Activated T-cell treated with anti-CD3 and anti-CD28 coated beads, Interleukin-2, amount 50 U/mL, for 4 hours (primary cell): Measurements from ENCODE around the gene RTN4RL1. TPM values are rescaled to one million over a fixed set of nuclear protein-coding genes. Genes with fewer than 3 reads are reported as not detected.

Source experiments
- ATAC-seq, 2 donors: fragments of 200-7000 bp; cut with Tn5 transposase; one replicate each; pipeline ENCODE4 v1.10.0; 2021
- DNase-seq: peaks from one replicate; pipeline ENCODE4 v3.0.0-alpha.2; 2020
- H3K27me3 Mint-ChIP-seq: one replicate; pipeline ENCODE4 v1.8.0; 2021; ENCODE audit warnings: low read depth, mixed read lengths
- H3K36me3 Mint-ChIP-seq: one replicate; pipeline ENCODE4 v1.8.0; 2022; ENCODE audit warnings: mixed read lengths; ENCODE audit not compliant: insufficient read depth
- H3K4me1 Mint-ChIP-seq: one replicate; pipeline ENCODE4 v1.8.0; 2021; ENCODE audit warnings: low read depth, mixed read lengths
- H3K4me3 Mint-ChIP-seq: one replicate; pipeline ENCODE4 v1.8.0; 2021; ENCODE audit warnings: mild to moderate bottlenecking, moderate library complexity, mixed read lengths
- H3K9me3 Mint-ChIP-seq: one replicate; pipeline ENCODE4 v1.8.0; 2021; ENCODE audit warnings: mixed read lengths
- total RNA-seq, 3 donors: library from RNA; stranded (reverse); gene quantifications; one replicate each; pipeline ENCODE4 v1.2.1, GENCODE V29; 2021

RTN4RL1 gene
- total RNA-seq, 3 donors from 2014 or later: 1.0 to 2.5 (median 2.0) TPM

DNA sequence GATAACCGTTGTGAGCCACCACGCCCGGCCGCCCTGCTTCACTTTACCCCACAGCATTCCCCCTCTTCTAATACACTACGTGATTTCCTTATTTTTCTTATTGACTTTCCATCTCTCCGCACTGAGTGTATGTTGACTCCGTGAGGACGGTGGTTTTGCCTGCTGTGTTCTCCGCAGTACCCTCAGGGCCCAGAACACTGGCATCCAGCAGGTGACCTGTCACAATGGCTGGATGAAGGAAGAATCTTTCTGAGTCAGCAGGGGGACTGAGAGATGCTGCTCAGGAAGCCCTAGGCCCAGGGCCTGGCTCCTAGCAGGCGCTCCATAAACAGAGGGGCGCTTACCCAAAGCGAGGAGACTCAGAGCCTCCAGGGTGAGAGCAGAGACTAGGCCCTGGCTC lies 79.5 kb downstream of the RTN4RL1 start:
- ATAC-seq: no peak
- Mint-ChIP-seq H3K9me3 (no peaks in the 10 kb centered on the region), H3K4me3 (no peak overlapping the region)

DNA sequence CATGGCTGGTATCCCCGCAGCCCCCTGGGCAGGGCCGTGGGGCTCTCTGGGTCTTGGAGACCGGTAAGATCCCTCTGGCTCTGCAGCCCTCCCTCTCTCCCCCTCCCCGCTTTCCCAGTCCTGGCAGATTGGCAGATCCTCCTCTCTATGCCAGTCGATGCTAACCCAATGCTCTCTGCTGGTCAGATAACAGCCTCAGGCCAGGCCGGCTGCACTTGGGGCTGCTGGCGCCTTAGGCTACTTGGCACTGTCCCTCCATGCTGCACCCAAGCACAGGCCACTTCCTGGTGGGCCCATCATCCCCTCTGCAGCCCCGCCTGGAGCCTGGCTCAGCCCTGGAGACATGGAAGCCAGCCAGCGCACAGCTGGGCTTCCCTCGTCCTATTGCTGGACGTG lies 81.7 kb downstream of the RTN4RL1 start:
- H3K9me3 Mint-ChIP-seq: no peaks in the 10 kb centered on the region
- DNase-seq (no peak), ATAC-seq (no peak)
- H3K27me3 Mint-ChIP-seq: no peaks in the 10 kb centered on the region
- no peaks in the 10 kb centered on the region for H3K36me3 Mint-ChIP-seq
- H3K4me1 Mint-ChIP-seq: no peaks in the 10 kb centered on the region
- H3K4me3 Mint-ChIP-seq: no peak overlapping the region

More for the DNA sequence above, 79.5 kb downstream of the RTN4RL1 start:
- H3K27me3 Mint-ChIP-seq: no peaks in the 10 kb centered on the region
- no peaks in the 10 kb centered on the region for H3K36me3 Mint-ChIP-seq
- no peaks in the 10 kb centered on the region for H3K4me1 Mint-ChIP-seq
- DNase-seq: no peak

DNA sequence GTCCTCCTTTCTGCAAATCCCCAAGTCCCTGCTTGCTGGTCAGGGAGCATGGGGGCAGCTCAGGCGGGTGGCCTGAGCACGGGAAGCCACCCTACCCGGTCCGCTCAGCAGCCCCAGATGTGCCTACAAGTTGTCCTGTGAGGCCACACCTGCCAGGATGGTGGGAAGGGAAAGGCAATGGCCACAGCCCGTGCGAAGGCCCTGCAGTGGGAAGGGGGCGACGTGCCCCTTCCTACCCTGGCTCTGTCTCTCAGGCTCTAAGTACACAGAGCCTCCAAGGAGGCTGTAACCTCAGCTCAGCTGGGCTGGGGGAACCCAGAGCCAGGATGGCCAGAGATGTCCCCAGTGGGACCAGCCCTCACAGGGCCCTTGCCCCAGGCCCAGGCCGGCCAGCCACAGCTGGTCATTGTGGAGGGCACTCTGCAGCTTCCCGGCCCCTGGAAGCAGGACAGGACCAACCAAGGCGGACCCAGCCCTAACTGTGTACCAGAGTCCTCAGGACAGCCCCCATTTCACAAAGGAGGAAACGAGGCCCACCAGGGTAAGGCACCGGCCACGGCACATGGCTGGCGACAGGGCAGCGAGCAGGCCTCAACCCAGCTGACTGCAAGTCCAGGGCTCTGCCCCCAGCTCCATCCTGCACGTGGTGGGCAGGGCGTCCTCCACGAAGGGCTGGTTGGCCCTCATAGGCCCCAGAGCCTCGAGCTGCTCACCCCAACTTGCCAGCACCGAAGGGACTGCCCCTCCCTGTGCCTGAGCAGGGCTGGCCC lies 82.3 kb downstream of the RTN4RL1 start:
- DNase-seq (no peak), ATAC-seq (no peak)
- Mint-ChIP-seq H3K4me3 (no peak overlapping the region), H3K4me1 (no peaks in the 10 kb centered on the region), H3K27me3 (no peaks in the 10 kb centered on the region), H3K36me3 (no peaks in the 10 kb centered on the region), H3K9me3 (no peaks in the 10 kb centered on the region)

DNA sequence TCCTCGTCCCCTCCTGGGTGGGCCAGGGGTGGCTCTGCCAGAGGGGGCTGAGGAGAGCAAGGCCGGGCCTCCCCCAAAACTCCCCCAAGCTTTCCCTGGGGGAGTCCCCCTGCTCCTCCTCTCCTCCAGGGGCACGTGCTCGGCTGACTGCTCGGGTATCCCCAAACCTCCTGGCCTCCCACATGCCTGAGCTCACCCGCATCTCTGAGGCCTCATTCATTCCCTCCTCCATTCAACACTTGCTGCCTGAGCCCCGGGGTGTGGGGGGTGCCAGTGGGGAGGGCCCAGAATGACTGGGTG lies 83.1 kb downstream of the RTN4RL1 start:
- Mint-ChIP-seq H3K36me3 (no peaks in the 10 kb centered on the region), H3K9me3 (no peaks in the 10 kb centered on the region), H3K4me1 (no peaks in the 10 kb centered on the region), H3K27me3 (no peaks in the 10 kb centered on the region), H3K4me3 (no peak overlapping the region)
- DNase-seq (no peak), ATAC-seq (no peak)

DNA sequence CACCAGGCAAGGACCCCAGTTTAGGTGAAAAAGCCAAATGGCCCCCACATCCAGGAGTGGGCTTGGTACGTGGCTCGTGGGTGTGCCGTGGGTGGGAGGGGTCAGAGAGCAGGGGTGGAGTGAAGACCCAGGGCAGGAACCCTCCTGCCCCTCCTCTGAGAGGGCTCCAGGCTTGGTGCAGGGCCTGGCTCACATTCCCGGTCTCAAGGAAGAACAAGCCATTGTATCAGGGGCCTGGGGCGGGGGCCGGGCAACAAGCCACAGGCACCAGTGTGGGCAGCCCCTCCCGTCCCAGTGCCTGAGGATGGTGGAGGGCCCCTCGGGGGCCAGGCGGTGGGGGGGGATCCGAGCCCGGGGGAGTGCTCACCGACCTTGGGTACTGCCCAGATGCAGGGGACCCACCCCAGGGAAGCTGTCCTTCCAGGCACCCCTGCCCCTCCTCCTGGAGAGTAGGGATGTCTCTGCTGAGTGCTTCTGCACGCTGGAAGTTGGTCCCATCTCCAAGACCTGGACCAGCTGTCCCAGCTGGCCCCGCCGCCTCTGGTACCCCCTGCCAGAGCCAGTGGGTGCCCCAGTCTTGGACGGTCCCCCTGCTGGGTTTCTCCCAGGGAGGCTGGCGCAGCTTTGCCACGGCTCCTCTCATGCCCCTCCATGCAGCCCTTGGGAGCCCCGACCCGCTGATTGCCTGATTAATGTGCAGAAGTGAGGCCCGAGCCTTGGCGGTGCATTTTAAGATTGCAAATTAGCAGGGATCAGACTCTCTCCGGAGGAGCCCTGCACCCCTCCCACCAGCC lies 83.7 kb downstream of the RTN4RL1 start:
- DNase-seq (no peak), ATAC-seq (no peak)
- Mint-ChIP-seq H3K27me3 (no peaks in the 10 kb centered on the region), H3K4me1 (no peaks in the 10 kb centered on the region), H3K9me3 (no peaks in the 10 kb centered on the region), H3K4me3 (no peak overlapping the region), H3K36me3 (no peaks in the 10 kb centered on the region)

DNA sequence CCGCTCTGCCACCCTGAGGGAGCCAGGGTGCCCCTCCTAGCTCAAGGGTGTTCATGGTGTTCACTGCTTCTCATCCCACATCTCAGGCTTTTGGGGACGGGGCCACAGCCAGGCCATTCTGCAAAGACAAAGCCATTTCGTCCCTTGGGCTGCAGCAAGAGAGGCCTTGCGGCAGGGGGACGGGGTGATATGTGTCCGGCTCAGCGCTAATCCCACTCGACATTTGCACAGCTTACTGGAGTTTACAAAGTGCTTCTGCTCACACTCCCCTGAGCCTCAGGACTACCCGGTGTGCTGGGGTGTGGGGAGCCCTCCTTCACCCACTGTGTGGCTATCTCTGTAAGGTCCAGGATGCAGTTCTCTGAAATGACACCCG lies 84.3 kb downstream of the RTN4RL1 start:
- H3K9me3 Mint-ChIP-seq: no peaks in the 10 kb centered on the region
- no peak overlapping the region for H3K4me3 Mint-ChIP-seq
- no peaks in the 10 kb centered on the region for H3K4me1 Mint-ChIP-seq
- no peaks in the 10 kb centered on the region for H3K27me3 Mint-ChIP-seq
- no peak for ATAC-seq
- no peaks in the 10 kb centered on the region for H3K36me3 Mint-ChIP-seq
- no peak for DNase-seq

DNA sequence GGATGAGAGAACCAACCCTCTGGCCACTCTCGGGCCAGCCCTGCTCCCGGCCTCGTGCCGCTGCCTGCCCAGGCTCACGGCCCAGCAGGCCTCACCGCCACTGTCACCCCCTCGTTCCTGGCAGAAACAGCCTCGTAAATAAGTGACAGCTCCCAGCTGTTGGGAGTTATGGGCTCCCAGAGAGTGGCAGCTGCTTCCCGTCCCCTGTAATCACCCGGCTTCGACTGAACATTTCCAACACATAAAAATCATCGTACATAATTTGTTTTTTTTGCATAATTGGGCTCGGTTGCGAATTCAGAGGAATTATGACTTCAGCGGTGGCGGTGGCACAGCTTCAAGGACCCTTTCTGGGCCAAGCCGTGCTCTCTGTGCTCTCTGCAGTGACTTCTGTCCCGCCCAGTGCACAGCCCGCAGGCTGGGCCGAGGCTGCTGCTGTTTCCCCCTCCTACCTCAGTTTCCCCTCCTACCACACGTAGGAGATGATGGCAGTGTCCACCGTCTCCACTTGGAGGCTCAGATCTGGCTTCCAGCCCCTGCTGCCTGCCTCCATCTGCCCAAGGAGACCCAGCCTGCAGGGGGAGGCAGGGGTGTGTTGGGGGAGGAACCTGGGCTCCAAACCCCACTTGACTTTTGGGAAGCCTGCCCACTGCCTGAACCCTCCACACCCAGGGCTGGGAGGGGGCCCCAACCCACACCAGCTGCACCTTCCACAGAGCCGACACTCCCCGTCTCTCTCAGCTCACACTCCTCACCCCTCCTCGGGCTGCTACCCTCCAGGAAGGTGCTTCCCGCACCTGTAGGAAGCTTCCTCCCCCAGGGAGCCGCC lies 84.9 kb downstream of the RTN4RL1 start:
- H3K4me3 Mint-ChIP-seq: no peak overlapping the region
- H3K9me3 Mint-ChIP-seq: no peaks in the 10 kb centered on the region
- no peak for DNase-seq
- H3K27me3 Mint-ChIP-seq: no peaks in the 10 kb centered on the region
- ATAC-seq: no peak
- H3K4me1 Mint-ChIP-seq: no peaks in the 10 kb centered on the region
- no peaks in the 10 kb centered on the region for H3K36me3 Mint-ChIP-seq

DNA sequence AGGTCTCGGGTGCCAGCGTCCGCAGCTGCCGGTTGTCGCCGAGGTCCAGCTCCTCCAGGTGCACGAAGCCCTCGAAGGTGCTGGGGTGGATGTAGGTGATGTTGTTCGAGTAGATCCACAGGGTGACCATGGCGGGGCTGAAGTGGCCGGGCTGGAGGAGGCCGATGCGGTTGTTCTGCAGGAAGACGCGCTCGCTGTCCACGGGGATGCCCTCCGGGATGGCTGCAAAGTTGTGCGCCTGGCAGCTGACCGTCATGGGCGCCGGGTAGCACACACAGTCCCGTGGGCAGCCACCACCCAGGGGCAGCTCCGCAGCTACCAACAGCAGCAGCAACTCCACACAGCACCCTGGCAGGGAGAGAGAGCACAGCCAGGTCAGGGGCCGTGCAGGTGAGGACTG lies 87.7 kb downstream of the RTN4RL1 start:
- Mint-ChIP-seq H3K27me3 (no peaks in the 10 kb centered on the region), H3K9me3 (no peaks in the 10 kb centered on the region), H3K4me1 (no peaks in the 10 kb centered on the region), H3K36me3 (no peaks in the 10 kb centered on the region), H3K4me3 (no peak overlapping the region)
- ATAC-seq: no peak
- no peak for DNase-seq

DNA sequence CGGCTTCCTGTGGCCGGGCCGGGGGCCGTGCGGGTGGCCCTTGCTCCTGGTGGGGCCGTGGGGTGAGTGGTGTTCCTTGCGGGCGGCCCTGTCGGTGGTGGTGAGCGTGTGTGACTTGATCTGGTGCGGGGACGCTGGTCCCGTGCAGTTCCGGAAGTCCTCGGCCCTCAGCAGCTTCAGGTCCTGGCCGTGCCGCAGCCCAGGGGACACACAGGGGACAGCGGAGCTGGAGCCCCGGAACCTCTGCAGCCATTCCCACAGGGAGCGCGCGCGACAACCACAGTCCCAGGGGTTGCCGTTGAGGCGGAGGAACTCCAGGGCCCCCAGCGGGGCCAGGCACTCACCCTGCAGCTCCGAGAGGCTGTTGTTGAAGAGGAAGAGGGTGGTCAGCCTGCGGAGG lies 88.4 kb downstream of the RTN4RL1 start:
- Mint-ChIP-seq H3K4me3 (no peak overlapping the region), H3K4me1 (no peaks in the 10 kb centered on the region), H3K36me3 (no peaks in the 10 kb centered on the region), H3K27me3 (no peaks in the 10 kb centered on the region), H3K9me3 (no peaks in the 10 kb centered on the region)
- ATAC-seq (no peak), DNase-seq (no peak)

DNA sequence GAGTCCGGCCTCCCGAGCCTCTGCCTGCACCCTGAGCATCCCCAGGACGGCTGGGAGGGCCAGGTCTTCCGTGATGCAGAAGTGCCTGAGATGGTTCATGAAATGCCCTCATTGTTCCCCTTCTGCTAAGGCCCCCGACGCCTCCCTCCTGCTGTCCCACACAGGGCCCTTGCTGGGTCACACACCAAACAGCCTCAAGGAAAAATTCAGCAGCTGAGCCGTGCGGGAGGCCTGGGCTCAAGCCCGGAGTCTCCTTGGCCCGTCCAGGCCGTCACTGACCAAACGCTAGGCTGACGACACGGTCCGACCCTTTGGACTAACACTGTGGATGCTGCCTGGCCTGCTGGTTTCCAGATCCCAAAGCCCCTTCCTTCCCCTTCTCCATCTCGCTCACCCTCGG lies 90.2 kb downstream of the RTN4RL1 start:
- DNase-seq (no peak), ATAC-seq (no peak)
- Mint-ChIP-seq H3K36me3 (no peaks in the 10 kb centered on the region), H3K4me1 (no peaks in the 10 kb centered on the region), H3K27me3 (no peaks in the 10 kb centered on the region), H3K9me3 (no peaks in the 10 kb centered on the region), H3K4me3 (no peak overlapping the region)

DNA sequence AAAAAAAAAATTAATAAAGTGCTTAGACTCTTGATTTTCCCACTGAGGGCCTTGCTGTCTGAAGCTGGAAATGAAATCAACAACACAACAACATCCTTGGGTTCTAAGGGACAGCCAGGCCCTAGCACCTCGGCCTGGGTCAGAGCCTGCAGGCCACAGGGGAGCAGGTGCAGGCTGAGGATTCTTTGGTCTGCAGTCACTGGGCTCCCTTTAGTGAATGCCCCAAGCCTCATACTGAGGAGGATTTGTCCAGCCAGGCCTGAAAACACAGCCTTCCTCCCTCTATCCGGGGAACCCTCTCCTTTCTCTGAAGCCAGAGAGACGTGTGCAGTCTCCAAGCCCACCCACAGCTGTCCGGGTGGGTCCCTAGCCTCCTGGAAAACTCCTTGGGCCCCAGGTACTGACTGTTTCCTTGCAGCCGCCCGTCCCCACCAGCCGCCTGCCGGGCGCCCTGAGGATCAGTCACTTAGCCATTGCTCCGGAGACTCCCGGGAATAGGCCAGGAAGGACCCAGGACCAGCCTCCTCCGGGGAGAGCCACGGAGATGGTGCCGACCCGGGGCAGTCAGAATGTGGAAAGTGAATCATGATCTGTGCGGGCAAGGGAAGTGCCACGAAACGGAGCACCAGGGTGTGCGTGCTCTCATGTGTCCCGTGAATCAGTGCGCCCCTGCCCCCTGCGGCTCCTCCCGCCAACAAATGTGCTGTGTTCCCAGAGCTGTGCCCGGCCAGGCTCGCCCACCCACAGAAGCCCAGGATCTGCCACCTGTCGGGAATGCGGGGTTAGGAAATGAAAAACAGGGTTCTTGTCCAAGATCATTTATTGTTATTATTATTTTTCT lies 91.0 kb downstream of the RTN4RL1 start:
- Mint-ChIP-seq H3K4me1 (no peaks in the 10 kb centered on the region), H3K9me3 (no peaks in the 10 kb centered on the region), H3K36me3 (no peaks in the 10 kb centered on the region), H3K27me3 (no peaks in the 10 kb centered on the region), H3K4me3 (no peak overlapping the region)
- ATAC-seq (no peak), DNase-seq (no peak)

DNA sequence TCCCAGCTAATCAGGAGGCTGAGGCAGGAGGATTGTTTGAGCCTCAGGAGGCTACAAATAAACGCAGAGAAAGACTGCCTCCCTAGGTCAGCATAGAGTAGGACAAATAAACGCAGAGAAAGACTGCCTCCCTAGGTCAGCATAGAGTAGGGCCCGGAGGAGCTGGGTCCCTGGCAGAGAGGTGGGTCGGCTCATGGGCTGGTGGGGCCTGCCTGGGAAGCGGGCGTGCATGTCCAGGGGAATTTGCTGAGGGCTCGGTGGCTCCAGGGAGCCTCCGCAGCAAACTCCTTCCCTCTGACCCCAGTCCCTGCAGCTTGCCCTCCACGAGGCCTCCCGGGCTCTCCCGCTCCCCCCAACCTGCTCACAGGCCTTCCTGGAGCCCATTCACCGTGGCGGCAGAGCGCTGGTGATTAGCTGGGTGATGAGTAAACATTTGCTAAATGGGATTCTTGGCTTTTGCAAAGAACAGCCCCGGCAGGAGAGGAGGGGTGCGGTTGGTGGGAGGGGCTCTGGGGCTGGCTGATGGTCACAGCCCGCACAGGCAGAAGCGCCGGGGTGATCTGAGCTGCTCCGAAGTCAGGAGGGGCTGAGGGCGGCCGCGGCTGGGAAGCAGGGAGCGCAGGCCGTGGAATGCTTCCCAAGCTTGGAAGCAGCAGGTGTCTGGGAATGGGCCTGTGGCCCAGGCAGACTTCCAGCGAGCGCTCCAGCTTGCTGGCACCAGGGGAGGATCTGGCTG lies 93.1 kb downstream of the RTN4RL1 start:
- H3K36me3 Mint-ChIP-seq: no peaks in the 10 kb centered on the region
- no peak for DNase-seq
- H3K4me3 Mint-ChIP-seq: no peak overlapping the region
- ATAC-seq: no peak
- H3K27me3 Mint-ChIP-seq: peaks cover 3% of the 10 kb centered on the region
- no peaks in the 10 kb centered on the region for H3K9me3 Mint-ChIP-seq
- no peaks in the 10 kb centered on the region for H3K4me1 Mint-ChIP-seq

DNA sequence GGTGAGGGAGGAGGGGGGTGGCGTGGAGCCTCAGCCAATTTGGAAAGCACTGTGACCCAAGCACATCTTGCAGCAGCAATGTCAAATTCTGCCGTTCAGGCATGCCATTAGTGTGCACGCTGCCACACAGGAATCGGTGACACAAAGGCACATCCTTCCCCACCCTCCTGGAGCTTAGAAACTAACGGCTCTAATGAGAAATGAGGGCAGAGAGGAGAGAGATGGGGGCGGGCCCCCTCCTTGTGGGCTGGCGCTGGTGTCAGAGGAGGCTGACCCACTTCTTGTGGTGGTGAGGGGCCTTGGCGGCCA lies 94.8 kb downstream of the RTN4RL1 start:
- Mint-ChIP-seq H3K4me1 (no peaks in the 10 kb centered on the region), H3K36me3 (no peaks in the 10 kb centered on the region), H3K4me3 (no peak overlapping the region), H3K27me3 (peaks cover 3% of the 10 kb centered on the region), H3K9me3 (no peaks in the 10 kb centered on the region)
- ATAC-seq (no peak), DNase-seq (no peak)

DNA sequence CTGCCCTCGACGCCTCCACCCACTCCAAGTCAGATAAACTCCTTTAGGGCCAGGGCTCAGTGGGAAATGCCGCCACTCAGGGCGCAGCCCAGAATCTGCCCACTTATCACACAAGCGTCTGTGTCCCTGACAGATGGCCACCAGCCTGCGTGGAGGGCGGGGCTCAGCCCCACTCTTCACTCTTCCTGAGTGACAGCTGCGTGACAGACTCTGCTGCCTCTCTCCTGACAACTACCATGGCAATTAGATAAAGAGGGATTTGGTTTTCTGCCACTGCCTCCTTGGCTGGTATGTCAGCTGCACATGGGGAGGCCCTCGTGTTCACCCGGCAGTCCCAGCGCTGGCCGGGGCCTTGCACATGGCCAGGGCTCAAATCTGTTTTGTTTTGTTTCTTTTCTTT lies 96.2 kb downstream of the RTN4RL1 start:
- ATAC-seq: no peak
- Mint-ChIP-seq H3K9me3 (no peaks in the 10 kb centered on the region), H3K4me3 (no peak overlapping the region), H3K36me3 (no peaks in the 10 kb centered on the region), H3K27me3 (peaks cover 3% of the 10 kb centered on the region), H3K4me1 (no peaks in the 10 kb centered on the region)
- DNase-seq: no peak
